ENCODE data around the gene CSMD2.
"Not testable (repeated sequence)": the region's sequence is repeated elsewhere in the genome, so short reads cannot be mapped to it uniquely, and the experiment has no call there.

Gene CSMD2

GRCh38 chr1:34037109-34037508, 127.9 kb downstream of the CSMD2 start:
- no peak overlapping the region for H3K9ac ChIP-seq (ENCODE audit: low read depth, low read length)
- no peaks in the 10 kb centered on the region for H3K36me3 ChIP-seq (ENCODE audit: insufficient read depth, low read length)
- H3K4me1 ChIP-seq (ENCODE audit: insufficient read depth, low read length): peaks cover 15% of the 10 kb centered on the region
- no peaks in the 10 kb centered on the region for H3K9me3 ChIP-seq (ENCODE audit: control insufficient read depth, insufficient read depth, low read length)

GRCh38 chr1:34034036-34034435, 131.0 kb downstream of the CSMD2 start:
- no peak overlapping the region for H3K9ac ChIP-seq (ENCODE audit: low read depth, low read length)
- H3K9me3 ChIP-seq (ENCODE audit: control insufficient read depth, insufficient read depth, low read length): no peaks in the 10 kb centered on the region
- no peaks in the 10 kb centered on the region for H3K36me3 ChIP-seq (ENCODE audit: insufficient read depth, low read length)
- H3K4me1 ChIP-seq (ENCODE audit: insufficient read depth, low read length): peaks cover 15% of the 10 kb centered on the region

- Histone ChIP-seq H3K9ac (ENCODE audit: low read depth, low read length) (no peak overlapping the region), H3K9me3 (ENCODE audit: control insufficient read depth, insufficient read depth, low read length) (no peaks in the 10 kb centered on the region), H3K36me3 (ENCODE audit: insufficient read depth, low read length) (no peaks in the 10 kb centered on the region), H3K4me1 (ENCODE audit: insufficient read depth, low read length) (no peaks in the 10 kb centered on the region)
Observed at GRCh38 chr1:34029954-34030353, 135.1 kb downstream of the CSMD2 start.

- Histone ChIP-seq H3K4me1 (ENCODE audit: insufficient read depth, low read length) (no peaks in the 10 kb centered on the region), H3K9ac (ENCODE audit: low read depth, low read length) (no peak overlapping the region), H3K9me3 (ENCODE audit: control insufficient read depth, insufficient read depth, low read length) (no peaks in the 10 kb centered on the region), H3K36me3 (ENCODE audit: insufficient read depth, low read length) (no peaks in the 10 kb centered on the region)
Observed at GRCh38 chr1:34029515-34029914, 135.5 kb downstream of the CSMD2 start.

- Histone ChIP-seq H3K9ac (ENCODE audit: low read depth, low read length) (no peak overlapping the region), H3K4me1 (ENCODE audit: insufficient read depth, low read length) (no peaks in the 10 kb centered on the region), H3K36me3 (ENCODE audit: insufficient read depth, low read length) (no peaks in the 10 kb centered on the region), H3K9me3 (ENCODE audit: control insufficient read depth, insufficient read depth, low read length) (no peaks in the 10 kb centered on the region)
Observed at GRCh38 chr1:34028381-34029055, 136.5 kb downstream of the CSMD2 start.

- Histone ChIP-seq H3K4me1 (ENCODE audit: insufficient read depth, low read length) (no peaks in the 10 kb centered on the region), H3K9ac (ENCODE audit: low read depth, low read length) (no peak overlapping the region), H3K36me3 (ENCODE audit: insufficient read depth, low read length) (no peaks in the 10 kb centered on the region), H3K9me3 (ENCODE audit: control insufficient read depth, insufficient read depth, low read length) (no peaks in the 10 kb centered on the region)
Observed at GRCh38 chr1:34025675-34026074, 139.4 kb downstream of the CSMD2 start.

GRCh38 chr1:34024485-34024884, 140.5 kb downstream of the CSMD2 start:
- no peaks in the 10 kb centered on the region for H3K9me3 ChIP-seq (ENCODE audit: control insufficient read depth, insufficient read depth, low read length)
- no peak overlapping the region for H3K9ac ChIP-seq (ENCODE audit: low read depth, low read length)
- H3K4me1 ChIP-seq (ENCODE audit: insufficient read depth, low read length): peaks cover 7% of the 10 kb centered on the region
- H3K36me3 ChIP-seq (ENCODE audit: insufficient read depth, low read length): no peaks in the 10 kb centered on the region

- Histone ChIP-seq H3K9ac (ENCODE audit: low read depth, low read length) (no peak overlapping the region), H3K36me3 (ENCODE audit: insufficient read depth, low read length) (no peaks in the 10 kb centered on the region), H3K9me3 (ENCODE audit: control insufficient read depth, insufficient read depth, low read length) (no peaks in the 10 kb centered on the region), H3K4me1 (ENCODE audit: insufficient read depth, low read length) (peaks cover 13% of the 10 kb centered on the region)
Observed at GRCh38 chr1:34019741-34020552, 145.1 kb downstream of the CSMD2 start.

- Histone ChIP-seq H3K9me3 (ENCODE audit: control insufficient read depth, insufficient read depth, low read length) (no peaks in the 10 kb centered on the region), H3K9ac (ENCODE audit: low read depth, low read length) (no peak overlapping the region), H3K4me1 (ENCODE audit: insufficient read depth, low read length) (peaks cover 13% of the 10 kb centered on the region), H3K36me3 (ENCODE audit: insufficient read depth, low read length) (no peaks in the 10 kb centered on the region)
Observed at GRCh38 chr1:34018285-34018684, 146.7 kb downstream of the CSMD2 start.

GRCh38 chr1:34016281-34016680, 148.7 kb downstream of the CSMD2 start:
- not testable (repeated sequence) for H3K9me3 ChIP-seq (ENCODE audit: control insufficient read depth, insufficient read depth, low read length); H3K36me3 ChIP-seq (ENCODE audit: insufficient read depth, low read length); H3K9ac ChIP-seq (ENCODE audit: low read depth, low read length)
- H3K4me1 ChIP-seq (ENCODE audit: insufficient read depth, low read length): peaks cover 13% of the 10 kb centered on the region

- no peak overlapping the region for H3K9ac ChIP-seq (ENCODE audit: low read depth, low read length)
- no peaks in the 10 kb centered on the region for H3K9me3 ChIP-seq (ENCODE audit: control insufficient read depth, insufficient read depth, low read length)
- H3K4me1 ChIP-seq (ENCODE audit: insufficient read depth, low read length): peaks cover 3% of the 10 kb centered on the region
- H3K36me3 ChIP-seq (ENCODE audit: insufficient read depth, low read length): no peaks in the 10 kb centered on the region
Observed at GRCh38 chr1:34013958-34014737, 150.9 kb downstream of the CSMD2 start.

GRCh38 chr1:34013136-34013535, 151.9 kb downstream of the CSMD2 start:
- Histone ChIP-seq H3K9ac (ENCODE audit: low read depth, low read length) (no peak overlapping the region), H3K4me1 (ENCODE audit: insufficient read depth, low read length) (no peaks in the 10 kb centered on the region), H3K36me3 (ENCODE audit: insufficient read depth, low read length) (no peaks in the 10 kb centered on the region), H3K9me3 (ENCODE audit: control insufficient read depth, insufficient read depth, low read length) (no peaks in the 10 kb centered on the region)

GRCh38 chr1:34009340-34009985, 155.6 kb downstream of the CSMD2 start:
- H3K36me3 ChIP-seq (ENCODE audit: insufficient read depth, low read length): no peaks in the 10 kb centered on the region
- no peak overlapping the region for H3K9ac ChIP-seq (ENCODE audit: low read depth, low read length)
- no peaks in the 10 kb centered on the region for H3K9me3 ChIP-seq (ENCODE audit: control insufficient read depth, insufficient read depth, low read length)
- H3K4me1 ChIP-seq (ENCODE audit: insufficient read depth, low read length): no peaks in the 10 kb centered on the region

- Histone ChIP-seq H3K36me3 (ENCODE audit: insufficient read depth, low read length) (no peaks in the 10 kb centered on the region), H3K4me1 (ENCODE audit: insufficient read depth, low read length) (no peaks in the 10 kb centered on the region), H3K9ac (ENCODE audit: low read depth, low read length) (no peak overlapping the region), H3K9me3 (ENCODE audit: control insufficient read depth, insufficient read depth, low read length) (no peaks in the 10 kb centered on the region)
Observed at GRCh38 chr1:34007760-34008159, 157.3 kb downstream of the CSMD2 start.

All from ES-I3 (cell line).